ENCODE data around the gene CD248.
"Not testable (repeated sequence)": the region's sequence is repeated elsewhere in the genome, so short reads cannot be mapped to it uniquely, and the experiment has no call there.

CD248 gene, protein sequence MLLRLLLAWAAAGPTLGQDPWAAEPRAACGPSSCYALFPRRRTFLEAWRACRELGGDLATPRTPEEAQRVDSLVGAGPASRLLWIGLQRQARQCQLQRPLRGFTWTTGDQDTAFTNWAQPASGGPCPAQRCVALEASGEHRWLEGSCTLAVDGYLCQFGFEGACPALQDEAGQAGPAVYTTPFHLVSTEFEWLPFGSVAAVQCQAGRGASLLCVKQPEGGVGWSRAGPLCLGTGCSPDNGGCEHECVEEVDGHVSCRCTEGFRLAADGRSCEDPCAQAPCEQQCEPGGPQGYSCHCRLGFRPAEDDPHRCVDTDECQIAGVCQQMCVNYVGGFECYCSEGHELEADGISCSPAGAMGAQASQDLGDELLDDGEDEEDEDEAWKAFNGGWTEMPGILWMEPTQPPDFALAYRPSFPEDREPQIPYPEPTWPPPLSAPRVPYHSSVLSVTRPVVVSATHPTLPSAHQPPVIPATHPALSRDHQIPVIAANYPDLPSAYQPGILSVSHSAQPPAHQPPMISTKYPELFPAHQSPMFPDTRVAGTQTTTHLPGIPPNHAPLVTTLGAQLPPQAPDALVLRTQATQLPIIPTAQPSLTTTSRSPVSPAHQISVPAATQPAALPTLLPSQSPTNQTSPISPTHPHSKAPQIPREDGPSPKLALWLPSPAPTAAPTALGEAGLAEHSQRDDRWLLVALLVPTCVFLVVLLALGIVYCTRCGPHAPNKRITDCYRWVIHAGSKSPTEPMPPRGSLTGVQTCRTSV

GRCh38 chr11:66316849-66317251 is at the start of gene CD248:
TSS of gene CD248 (minus strand) at chr11:66317044. CDS start at chr11:66317027, 17 bp downstream.
- no peak for DNase-seq (ENCODE audit: low spot score)

- DNase-seq (ENCODE audit: low spot score) = no peak
Observed at GRCh38 chr11:66365711-66366619, 49.1 kb upstream of the CD248 start.

DNA sequence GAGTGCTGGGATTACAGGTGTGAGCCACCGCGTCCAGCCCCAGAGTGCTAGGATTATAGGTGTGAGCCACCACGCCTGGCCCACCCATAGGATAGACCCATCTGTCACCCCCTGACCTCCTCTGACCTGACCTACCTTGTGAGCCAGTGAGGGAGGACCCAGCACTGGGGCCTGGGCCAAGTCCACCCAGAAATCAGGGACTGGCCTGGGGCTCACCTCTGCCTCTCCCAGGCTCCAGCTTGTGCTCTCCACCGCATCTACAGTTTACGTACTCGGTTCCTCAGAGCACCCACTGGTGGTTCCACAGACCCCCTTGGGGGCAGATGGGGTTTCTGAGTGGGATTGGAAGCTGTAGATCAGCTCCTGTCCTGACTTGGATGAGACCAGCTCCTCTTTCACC is 48.3 kb upstream of the CD248 start:
- DNase-seq (ENCODE audit: low spot score) = no peak

DNA sequence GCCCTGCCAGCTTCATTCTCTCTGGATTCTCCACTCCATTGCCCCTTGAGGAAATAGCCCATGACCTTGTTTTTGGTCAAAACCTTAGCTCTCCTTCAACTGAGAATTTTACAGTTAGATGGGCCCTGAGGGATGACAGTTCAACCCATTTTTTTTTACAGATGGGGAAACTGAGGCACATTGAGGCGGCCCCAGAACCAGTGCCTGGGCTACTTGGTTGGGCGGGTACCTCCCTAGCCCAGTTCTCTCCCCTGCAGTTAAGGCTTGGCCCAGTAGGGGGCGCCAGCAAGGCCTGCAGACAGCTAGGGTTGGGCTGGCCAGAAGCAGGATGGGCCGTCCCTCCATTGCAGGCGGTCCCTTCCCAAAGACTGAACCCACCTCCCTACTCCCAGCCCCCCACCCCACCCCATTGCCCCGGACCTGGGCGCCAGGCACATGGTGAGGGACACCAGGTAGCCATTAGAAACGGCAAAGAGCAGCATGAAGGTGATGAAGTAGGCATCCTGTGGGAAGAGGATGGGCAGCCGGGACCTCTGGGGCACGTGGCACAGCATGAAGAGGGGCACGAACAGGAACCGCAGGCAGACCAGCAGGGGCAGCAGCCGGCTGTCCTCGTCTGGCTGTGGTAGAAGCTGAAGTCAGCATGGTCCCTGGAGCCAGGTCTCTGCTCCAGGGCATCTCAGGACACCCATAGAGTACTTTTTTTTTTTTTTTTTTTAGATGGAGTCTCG is 47.1 kb upstream of the CD248 start:
- DNase-seq (ENCODE audit: low spot score) = no peak

DNA sequence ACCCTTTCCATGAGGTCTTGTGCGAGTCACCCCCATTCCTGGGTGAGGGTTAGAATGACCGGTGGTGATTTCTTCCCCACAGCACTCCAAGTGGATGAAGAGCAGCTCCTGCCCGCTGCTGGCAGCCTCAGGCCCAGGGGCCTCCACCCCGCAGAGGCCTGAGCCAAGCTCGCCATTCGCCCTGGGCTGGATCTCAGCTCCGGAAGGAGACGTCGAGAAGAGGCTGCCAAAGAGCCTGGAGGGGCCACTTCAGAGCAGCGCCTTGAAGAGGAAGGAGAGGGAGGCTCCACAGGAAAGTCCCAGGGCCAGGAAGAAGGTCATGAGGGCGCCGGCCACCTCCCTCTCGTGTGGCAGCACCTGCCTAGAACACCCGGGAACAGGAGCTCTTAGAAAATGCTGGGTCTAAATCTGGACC is 46.4 kb upstream of the CD248 start:
- DNase-seq (ENCODE audit: low spot score) = no peak

GRCh38 chr11:66362481-66363147 is 45.8 kb upstream of the CD248 start:
- no peak for DNase-seq (ENCODE audit: low spot score)

DNA sequence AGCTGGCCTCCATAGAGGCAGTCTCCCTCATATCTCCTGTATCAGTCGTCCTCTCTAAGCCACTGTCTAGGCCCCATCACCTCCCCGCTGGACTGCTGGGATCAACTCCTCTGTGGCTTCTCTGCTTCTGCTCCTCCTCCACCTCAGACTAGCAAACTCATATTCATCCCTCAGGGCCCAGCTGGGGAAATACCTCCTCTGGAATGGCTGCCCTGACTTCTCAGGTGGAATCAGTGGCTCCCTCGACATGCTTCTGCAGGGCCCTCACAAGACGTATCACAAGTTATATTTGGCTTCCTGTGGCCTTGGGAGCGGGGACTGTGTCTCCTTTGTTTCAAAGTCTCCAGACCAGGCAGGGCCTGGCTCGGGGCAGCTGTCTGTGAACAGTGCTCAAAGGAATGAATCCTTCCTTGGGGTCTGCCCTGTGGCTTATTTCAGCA is 44.7 kb upstream of the CD248 start:
- DNase-seq (ENCODE audit: low spot score) = no peak

GRCh38 chr11:66360406-66361073 is 43.7 kb upstream of the CD248 start:
- no peak for DNase-seq (ENCODE audit: low spot score)

DNA sequence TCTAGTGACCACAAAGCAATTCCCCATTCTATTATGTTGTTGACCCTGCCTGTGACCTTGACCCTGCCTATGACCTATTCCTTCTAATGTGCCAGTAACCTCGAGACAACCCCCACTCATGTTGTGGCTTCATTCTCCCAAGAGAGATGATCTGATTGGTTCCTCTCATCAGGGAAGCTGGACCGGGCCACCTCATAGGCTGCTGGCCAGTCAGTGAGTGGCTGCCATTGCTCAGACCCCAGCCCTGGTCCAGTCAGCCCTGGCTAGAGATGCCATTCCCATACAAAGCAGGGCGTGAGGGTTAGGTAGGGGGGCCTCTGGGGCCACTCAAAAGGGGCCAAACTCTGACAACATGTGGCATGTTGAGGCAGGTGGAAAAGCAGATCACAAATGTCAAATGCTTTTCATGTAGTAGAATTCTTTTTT is 42.8 kb upstream of the CD248 start:
- no peak for DNase-seq (ENCODE audit: low spot score)

GRCh38 chr11:66350560-66351235 is 33.9 kb upstream of the CD248 start:
- DNase-seq (ENCODE audit: low spot score) = not testable (repeated sequence)

DNA sequence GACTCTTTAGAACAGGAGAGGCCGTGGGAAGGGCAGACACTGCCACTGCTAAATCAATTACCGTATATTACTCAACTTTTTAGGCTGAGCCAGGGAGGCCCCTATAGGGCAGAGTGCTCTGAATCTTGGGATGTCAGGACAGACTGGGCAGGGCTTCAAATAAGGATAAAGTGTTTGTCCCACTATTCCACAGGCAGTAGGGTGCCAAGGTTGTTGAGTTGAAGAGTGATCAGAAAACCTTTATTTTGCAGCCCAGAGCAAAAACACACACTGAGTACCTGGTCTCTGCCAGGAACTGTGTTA is 32.2 kb upstream of the CD248 start:
- DNase-seq (ENCODE audit: low spot score) = no peak

- DNase-seq (ENCODE audit: low spot score) = peak; percentile 83
Observed at GRCh38 chr11:66347425-66348276, 30.8 kb upstream of the CD248 start, which contains the start of gene B4GAT1. TSS of gene B4GAT1 (minus strand) at chr11:66347629. CDS start at chr11:66347545, 84 bp downstream.

DNA sequence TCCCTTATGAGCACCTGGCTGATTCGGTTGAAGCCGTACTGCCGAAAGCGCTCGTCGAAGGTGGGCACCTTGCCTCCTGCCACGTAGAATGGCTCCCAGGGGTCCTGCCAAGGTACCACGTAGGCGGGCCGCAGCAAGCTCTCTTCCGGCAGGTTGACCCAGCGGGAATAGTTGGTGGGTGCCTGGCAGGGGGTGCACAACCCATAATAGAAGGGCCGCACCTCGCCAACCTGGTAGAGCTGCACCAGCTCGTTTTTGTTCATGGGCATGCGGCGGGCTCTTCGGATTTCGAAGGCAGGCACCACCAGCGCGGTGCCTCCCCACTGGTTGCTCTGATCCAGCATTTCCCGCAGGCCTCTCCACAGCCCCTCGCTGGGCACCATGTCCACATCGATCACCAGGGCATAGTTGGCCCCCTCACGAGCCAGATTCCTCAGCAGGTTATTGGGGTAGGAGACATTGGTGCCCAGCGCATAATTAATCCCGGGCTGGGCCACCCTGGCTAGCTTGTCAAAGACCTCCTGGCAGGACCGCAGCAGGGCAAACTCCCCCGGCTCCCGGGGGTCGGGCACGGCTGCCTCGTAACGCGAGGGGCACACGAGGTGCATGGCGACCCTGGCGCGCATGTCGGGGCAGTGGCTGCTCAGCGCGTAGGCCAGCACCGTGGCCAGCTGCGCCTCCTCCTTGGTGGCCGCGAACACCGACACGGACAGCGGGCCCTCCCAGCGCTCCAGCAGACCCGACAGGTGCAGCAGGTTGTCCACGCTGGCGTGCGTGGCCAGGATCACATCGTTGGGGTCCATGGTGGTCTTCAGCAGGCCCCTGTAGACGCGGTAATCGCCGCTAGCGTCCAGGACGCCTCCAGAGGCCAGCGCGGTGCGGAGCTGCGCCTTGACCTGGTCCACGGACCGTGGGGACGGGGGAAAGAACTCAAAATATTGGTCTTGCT is 29.9 kb upstream of the CD248 start:
- no peak for DNase-seq (ENCODE audit: low spot score)

DNA sequence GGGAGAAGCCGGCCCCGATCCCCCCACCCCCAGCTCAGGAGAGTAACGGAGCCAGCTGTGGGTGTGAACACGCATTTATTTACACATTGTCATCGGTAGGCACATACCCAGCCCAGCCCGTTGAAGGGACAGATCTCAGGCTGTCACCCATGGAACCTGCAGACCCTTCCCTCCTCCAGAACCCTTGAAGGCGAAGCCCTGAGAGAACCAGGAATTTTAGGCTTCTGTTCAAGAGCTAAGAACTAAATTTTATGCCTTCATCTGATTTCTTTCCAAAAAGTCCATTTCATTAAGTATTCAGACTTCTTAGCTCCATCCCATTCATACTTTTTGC is 28.4 kb upstream of the CD248 start:
- no peak for DNase-seq (ENCODE audit: low spot score)

- DNase-seq (ENCODE audit: low spot score) = peak; percentile 93
Observed at GRCh38 chr11:66344550-66345315, 27.9 kb upstream of the CD248 start, which contains the start of gene BRMS1. TSS of gene BRMS1 (minus strand) at chr11:66345104. CDS start at chr11:66342234, 2,870 bp downstream.

- no peak for DNase-seq (ENCODE audit: low spot score)
Observed at GRCh38 chr11:66343176-66343575, 26.3 kb upstream of the CD248 start.

All from kidney capillary endothelial cell (primary cell).